Activated CD4-positive, alpha-beta T cell treated with anti-CD3 and anti-CD28 coated beads for 36 hours (primary cell): Measurements from ENCODE around the gene ZNF778. TPM values are rescaled to one million over a fixed set of nuclear protein-coding genes. Genes with fewer than 3 reads are reported as not detected.
"Not testable (repeated sequence)": the region's sequence is repeated elsewhere in the genome, so short reads cannot be mapped to it uniquely, and the experiment has no call there.

Source experiments
- ATAC-seq: fragments of 200-7000 bp; cut with Tn5 transposase; one replicate; pipeline ENCODE4 v1.10.0; 2021; ENCODE audit warnings: mild to moderate bottlenecking, moderate library complexity
- CTCF ChIA-PET: fragments of 350-600 bp; sonication (Branson Sonifier 250); formaldehyde crosslinking; loops from one replicate; lab custom pipeline; 2021; ENCODE audit warnings: antibody characterized with exemption; lab: Charles Lee
- POLR2A ChIA-PET: fragments of 350-600 bp; sonication (Branson Sonifier 250); formaldehyde crosslinking; loops from one replicate; lab custom pipeline; 2021; ENCODE audit warnings: antibody characterized with exemption, inconsistent platforms; lab: Charles Lee
- DNase-seq: peaks from one replicate; pipeline ENCODE4 v3.0.0-alpha.2; 2020
- H3K27ac Mint-ChIP-seq: one replicate; pipeline ENCODE4 v1.8.0; 2021; ENCODE audit warnings: mixed read lengths
- H3K27me3 Mint-ChIP-seq: one replicate; pipeline ENCODE4 v1.8.0; 2021; ENCODE audit warnings: mixed read lengths
- H3K36me3 Mint-ChIP-seq: one replicate; pipeline ENCODE4 v1.8.0; 2021; ENCODE audit warnings: low read depth, mixed read lengths
- H3K4me1 Mint-ChIP-seq: one replicate; pipeline ENCODE4 v1.8.0; 2021; ENCODE audit warnings: mixed read lengths
- H3K4me3 Mint-ChIP-seq: one replicate; pipeline ENCODE4 v1.8.0; 2021; ENCODE audit warnings: mild to moderate bottlenecking, moderate library complexity, mixed read lengths
- H3K9me3 Mint-ChIP-seq: one replicate; pipeline ENCODE4 v1.8.0; 2021; ENCODE audit warnings: low read depth, mixed read lengths
- intact Hi-C, 2 experiments: fragments of 100-400 bp; cut with DNase I in 1 of 2; cut with micrococcal nuclease in 1 of 2; formaldehyde crosslinking; loops; one replicate each; pipeline versions ENCODE4 v1.14.2 to v1.15.1; 2022 to 2024; cut with DNase I, micrococcal nuclease
- total RNA-seq, 2 experiments: library from RNA; stranded (reverse); gene quantifications; one replicate each; pipeline ENCODE4 v1.2.3, GENCODE V29; 2021

The ZNF778 gene
- total RNA-seq, 2 experiments from 2014 or later = 4.7 to 5.0 TPM

DNA sequence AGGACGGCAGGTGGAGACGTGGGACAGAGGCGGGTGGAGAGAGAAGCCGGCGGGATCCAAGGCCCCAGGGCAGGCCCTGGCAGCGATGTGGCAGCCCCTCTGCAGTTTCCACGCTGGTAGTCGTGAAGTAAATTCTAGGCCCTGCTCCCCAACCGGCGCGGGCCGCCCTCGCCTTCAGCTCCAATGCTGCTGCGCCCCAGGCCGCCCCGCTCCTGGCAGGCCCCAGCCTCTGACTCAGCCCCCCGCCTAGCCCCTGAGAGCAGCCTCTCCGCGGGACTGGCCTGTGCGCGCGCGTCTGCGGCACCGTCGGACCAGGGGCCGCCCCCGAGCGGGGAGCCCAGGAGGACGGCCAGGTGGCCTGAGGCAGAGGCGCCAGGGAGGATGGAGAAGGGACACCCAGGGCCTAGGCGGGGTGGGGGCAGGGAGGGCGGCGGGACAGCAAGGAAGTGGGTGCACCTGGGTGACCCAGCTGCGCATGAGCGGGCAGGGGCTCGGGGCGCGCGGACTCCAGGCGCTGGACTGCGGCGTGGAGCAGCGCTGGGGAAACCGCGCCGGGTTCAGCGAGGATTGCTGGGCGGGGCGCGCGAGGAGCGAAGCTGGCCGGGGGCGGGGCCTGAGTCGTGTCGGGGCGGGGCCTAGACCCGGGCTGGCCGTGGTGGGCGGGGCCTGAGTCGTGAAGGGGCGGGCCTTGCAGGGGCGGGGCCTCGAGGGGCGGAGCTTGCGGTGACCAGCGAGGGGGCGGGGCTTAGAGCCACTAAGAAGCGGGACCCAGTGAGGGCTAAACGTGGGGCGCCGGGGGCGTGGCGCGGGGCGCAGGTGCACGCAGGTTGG lies 29.6 kb downstream of the ZNF778 start:
- H3K27ac Mint-ChIP-seq = no peak overlapping the region
- peak; percentile 99 for DNase-seq
- H3K36me3 Mint-ChIP-seq = peaks cover 10% of the 10 kb centered on the region
- POLR2A ChIA-PET = interaction anchor here (0.5 to 1.0 kb wide), 3 partner anchors 29 to 248 kb away, joined by 4 to 6 read pairs (median 5); partner anchors contain the start of gene ZNF778
- H3K4me1 Mint-ChIP-seq = peaks cover 15% of the 10 kb centered on the region
- intact Hi-C loops = loop anchor here in 1 of 2 experiments (1.0 to 10.0 kb wide), 14 partner anchors 10 to 1292 kb away; partner anchors contain the start of genes ANKRD11, BANP, CDH15 and CHMP1A
- peak overlapping the region; percentile 71 for H3K4me3 Mint-ChIP-seq
- peaks cover 8% of the 10 kb centered on the region for H3K9me3 Mint-ChIP-seq
- H3K27me3 Mint-ChIP-seq = no peaks in the 10 kb centered on the region
- CTCF ChIA-PET = interaction anchor here (0.5 to 1.2 kb wide), 5 partner anchors 30 to 461 kb away, joined by 3 to 7 read pairs (median 3); partner anchors contain the start of gene ZNF778
- ATAC-seq = peak; percentile 93

DNA sequence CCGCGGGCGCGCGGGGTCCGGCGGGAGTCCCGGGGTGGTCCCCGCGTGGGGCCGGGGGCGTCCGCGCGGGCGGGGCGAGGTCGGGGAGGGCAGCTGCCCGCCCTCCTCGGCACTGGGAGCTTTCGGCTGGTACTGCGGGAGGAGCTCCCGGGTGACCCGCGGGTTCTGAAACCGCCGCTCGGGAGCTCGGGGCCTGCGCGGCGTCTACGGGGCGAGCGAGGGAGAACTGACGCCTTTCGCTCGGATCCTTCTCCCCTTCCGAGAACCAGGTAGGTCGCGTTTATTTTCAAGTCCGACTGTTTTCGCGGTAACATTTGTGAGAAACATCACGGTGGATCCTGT lies 30.2 kb downstream of the ZNF778 start:
- ChIA-PET CTCF (interaction anchor here (0.6 to 1.2 kb wide), 4 partner anchors 31 to 462 kb away, joined by 3 to 7 read pairs (median 4); partner anchors contain the start of gene ZNF778), POLR2A (interaction anchor here (1.0 kb wide), 2 partner anchors 30 to 55 kb away, joined by 5 to 6 read pairs; partner anchors contain the start of gene ZNF778)
- H3K27me3 Mint-ChIP-seq, DNase-seq, H3K27ac Mint-ChIP-seq, H3K9me3 Mint-ChIP-seq: not testable (repeated sequence)
- peak; percentile 37 for ATAC-seq
- intact Hi-C loops = loop anchor here in 1 of 2 experiments (1.0 to 10.0 kb wide), 14 partner anchors 10 to 1293 kb away; partner anchors contain the start of genes ANKRD11, BANP, CDH15 and CHMP1A
- Mint-ChIP-seq H3K36me3 (peaks cover 10% of the 10 kb centered on the region), H3K4me3 (peak overlapping the region; percentile 71), H3K4me1 (peaks cover 15% of the 10 kb centered on the region)

DNA sequence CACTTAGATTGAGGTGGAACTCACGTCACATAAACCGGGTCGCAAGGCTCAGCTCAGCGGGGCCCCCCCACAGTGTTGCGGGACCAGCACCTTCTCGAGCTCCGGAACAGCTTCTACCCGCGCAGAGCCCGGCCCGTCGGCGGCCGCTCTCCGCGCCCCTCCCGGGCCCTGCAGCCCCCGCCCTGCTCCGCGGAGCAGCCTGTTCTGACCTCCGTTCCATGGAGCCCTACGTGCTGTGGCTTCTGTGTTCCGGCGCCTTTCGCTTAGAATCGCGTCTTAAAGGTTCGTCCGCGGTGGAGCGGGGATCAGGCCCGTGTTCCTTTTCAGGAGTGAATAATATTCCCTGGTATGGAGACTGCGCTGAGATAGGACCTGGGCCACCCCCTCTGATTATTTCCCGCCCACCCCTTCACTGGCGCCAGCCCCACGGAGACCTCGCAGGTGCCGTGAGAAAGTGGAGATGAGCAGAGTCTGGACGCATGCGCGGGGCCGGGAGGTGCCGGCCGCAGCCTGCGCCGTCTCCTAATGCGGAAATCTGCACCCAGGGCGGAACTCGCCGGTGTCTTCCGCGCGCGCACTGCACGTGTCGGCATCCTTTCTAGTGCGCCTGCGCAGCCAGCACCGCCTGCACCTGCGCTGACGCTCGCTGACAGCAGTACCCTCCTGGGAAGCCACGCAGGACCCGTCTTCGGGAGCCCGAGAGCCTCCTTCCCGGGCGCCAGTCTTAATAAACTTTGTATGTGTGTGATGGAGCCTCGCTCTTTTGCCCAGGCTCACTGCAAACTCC lies 30.9 kb downstream of the ZNF778 start:
- H3K9me3 Mint-ChIP-seq = peaks cover 8% of the 10 kb centered on the region
- no peaks in the 10 kb centered on the region for H3K27me3 Mint-ChIP-seq
- ChIA-PET CTCF (interaction anchor here (1.1 kb wide), 1 partner anchor 32 kb away, joined by 7 read pairs; the partner anchor contains the start of gene ZNF778), POLR2A (no interaction called here)
- ATAC-seq (no peak), DNase-seq (peak; percentile 35)
- H3K4me3 Mint-ChIP-seq = peak overlapping the region; percentile 71
- H3K4me1 Mint-ChIP-seq = peaks cover 9% of the 10 kb centered on the region
- intact Hi-C loops = loop anchor here in 1 of 2 experiments (5.0 to 10.0 kb wide), 2 partner anchors 329 to 1294 kb away; partner anchors contain the start of genes BANP and CPNE7
- H3K36me3 Mint-ChIP-seq = peaks cover 10% of the 10 kb centered on the region
- no peak overlapping the region for H3K27ac Mint-ChIP-seq

DNA sequence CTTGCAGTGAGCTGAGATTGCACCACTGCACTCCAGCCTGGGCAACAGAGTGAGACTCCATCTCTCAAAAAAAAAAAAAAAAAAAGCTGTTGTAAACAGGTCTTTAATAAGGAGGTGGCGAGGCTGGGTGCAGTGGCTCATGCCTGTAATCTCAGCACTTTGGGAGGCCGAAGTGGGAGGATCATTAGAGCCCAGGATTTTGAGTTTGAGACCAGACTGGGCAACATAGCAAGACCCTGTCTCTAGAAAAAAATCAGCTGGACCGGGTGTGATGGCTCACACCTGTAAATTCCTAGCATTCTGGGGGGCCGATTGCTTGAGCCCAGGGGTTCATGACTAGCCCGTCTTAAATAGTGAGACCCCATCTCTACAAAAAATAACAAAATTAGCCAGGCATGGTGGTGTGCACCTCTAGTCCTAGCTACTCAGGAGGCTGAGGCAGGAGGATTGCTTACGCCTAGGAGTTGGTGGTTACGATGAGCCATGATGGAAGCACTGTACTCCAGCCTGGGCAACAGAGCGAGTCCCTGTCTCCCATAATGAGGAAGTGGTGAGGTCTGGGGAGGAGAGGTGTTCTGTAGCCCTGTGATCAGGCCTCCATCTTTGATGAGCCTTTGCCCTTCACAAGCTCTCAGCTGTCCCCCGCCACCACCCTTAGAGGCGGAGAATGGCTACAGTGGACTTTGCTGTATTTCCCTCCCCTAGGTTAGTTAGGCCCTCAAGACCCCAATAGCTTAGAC lies 36.2 kb downstream of the ZNF778 start:
- CTCF ChIA-PET = no interaction called here
- no peak overlapping the region for H3K4me3 Mint-ChIP-seq
- H3K36me3 Mint-ChIP-seq = peaks cover 14% of the 10 kb centered on the region
- peaks cover 16% of the 10 kb centered on the region for H3K4me1 Mint-ChIP-seq
- no peak for ATAC-seq
- H3K27me3 Mint-ChIP-seq = peaks cover 16% of the 10 kb centered on the region
- H3K27ac Mint-ChIP-seq = no peak overlapping the region
- intact Hi-C loops = no loop called here
- DNase-seq = no peak
- H3K9me3 Mint-ChIP-seq = peaks cover 8% of the 10 kb centered on the region
- POLR2A ChIA-PET = interaction anchor here (0.6 kb wide), 1 partner anchor 204 kb away, joined by 5 read pairs; no protein-coding TSS in a partner anchor

DNA sequence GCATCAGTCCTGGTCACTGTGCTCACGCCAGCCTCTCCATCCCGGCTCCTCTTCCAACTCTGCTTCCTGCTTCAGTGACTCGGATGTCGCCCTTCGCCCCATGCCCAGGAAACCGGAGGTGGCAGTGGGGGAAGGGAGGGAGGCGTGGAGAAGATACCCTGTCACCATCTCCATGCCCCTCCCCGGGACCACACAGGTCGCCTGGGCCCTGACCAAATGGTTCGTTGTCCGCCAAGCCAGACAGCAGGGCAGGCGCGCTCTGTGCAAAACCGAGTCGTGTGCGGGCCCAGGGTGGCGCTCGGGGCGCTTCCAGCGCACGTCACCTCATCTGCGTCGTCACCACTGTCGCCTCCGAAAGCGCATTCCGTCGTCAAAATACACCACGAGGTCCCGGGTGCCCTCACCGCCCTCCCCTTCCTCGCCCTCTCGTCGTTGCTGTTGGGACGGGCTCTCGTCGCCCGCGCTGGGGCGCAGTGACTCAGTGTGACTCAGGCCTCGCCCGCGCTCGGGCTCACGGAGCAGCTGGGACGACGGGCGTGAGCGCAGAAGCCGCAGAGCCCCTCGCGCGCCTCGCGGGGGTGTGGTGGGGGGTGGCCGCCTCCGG lies 39.2 kb downstream of the ZNF778 start:
- ATAC-seq (peak; percentile 100), DNase-seq (peak; percentile 93)
- Mint-ChIP-seq H3K27ac (peak overlapping the region; percentile 65), H3K4me3 (peak overlapping the region; percentile 62), H3K9me3 (no peaks in the 10 kb centered on the region), H3K36me3 (peaks cover 6% of the 10 kb centered on the region), H3K4me1 (peaks cover 19% of the 10 kb centered on the region), H3K27me3 (peaks cover 16% of the 10 kb centered on the region)
- CTCF ChIA-PET = no interaction called here
- intact Hi-C loops = loop anchor here in 1 of 2 experiments (1.0 to 2.0 kb wide), 3 partner anchors 9 to 304 kb away; partner anchors contain the start of gene RPL13
- POLR2A ChIA-PET = no interaction called here

DNA sequence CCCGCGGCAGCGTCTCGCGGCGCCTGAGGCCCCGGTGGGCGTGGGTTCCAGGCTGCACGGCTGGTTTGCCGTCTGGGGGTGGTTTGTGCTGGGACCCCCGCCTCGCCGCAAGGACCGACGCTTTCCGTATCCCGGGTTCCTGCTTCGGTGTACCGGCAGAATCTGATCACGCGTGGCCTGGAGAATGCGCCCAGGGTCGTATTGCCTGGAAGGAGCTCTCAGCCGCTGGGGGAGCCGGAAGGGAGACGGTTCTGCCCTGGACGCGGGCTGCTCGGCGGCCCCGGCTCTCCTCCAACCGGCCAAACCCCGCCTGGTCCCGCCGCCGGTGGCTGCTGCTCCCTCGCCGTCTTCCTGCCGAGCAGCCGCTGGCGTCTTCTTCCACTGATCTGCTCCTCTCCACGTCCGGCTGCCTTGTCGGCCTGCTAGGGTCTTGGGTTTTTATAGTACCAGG lies 39.8 kb downstream of the ZNF778 start:
- peaks cover 19% of the 10 kb centered on the region for H3K4me1 Mint-ChIP-seq
- no peaks in the 10 kb centered on the region for H3K9me3 Mint-ChIP-seq
- ATAC-seq = peak; percentile 33
- peak; percentile 35 for DNase-seq
- H3K4me3 Mint-ChIP-seq = peak overlapping the region; percentile 35
- peaks cover 6% of the 10 kb centered on the region for H3K36me3 Mint-ChIP-seq
- intact Hi-C loops = loop anchor here in 1 of 2 experiments (1.0 to 2.0 kb wide), 3 partner anchors 10 to 303 kb away; partner anchors contain the start of gene RPL13
- ChIA-PET POLR2A (no interaction called here), CTCF (no interaction called here)
- peak overlapping the region; percentile 31 for H3K27ac Mint-ChIP-seq
- peaks cover 16% of the 10 kb centered on the region for H3K27me3 Mint-ChIP-seq

DNA sequence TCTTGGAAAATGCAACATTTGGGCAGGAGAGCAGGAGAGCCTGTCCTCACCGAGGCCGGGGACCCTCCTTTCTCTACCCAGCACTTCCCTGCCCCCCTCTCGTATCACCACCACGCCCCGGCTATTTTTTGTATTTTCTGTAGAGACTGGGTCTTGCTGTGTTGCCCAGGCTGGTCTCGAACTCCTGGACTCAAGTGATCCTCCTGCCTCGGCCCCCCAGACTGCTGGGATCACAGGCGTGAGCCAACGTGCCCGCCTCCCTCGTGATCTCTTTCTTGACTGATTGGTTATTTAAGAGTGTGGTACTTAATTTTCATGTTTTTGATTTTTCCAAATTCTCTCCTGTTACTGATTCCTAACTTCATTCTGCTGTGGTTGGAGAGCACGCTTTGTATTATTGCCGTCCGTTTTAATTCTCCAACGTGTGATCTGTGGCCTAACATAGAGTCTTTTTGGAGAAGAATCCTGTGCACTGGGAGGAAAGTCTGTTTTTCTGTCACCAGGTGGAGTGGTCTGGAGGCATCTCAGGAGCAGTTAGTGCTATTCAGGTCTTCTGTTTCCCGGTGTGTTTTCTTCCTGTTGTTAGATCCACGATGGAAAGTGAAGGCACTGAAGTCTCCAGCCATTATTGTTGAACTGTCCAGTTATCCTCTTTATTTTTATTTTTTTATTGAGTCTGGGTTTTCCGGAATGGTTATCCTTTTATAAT lies 40.4 kb downstream of the ZNF778 start:
- H3K27ac Mint-ChIP-seq = peak overlapping the region; percentile 31
- peaks cover 16% of the 10 kb centered on the region for H3K27me3 Mint-ChIP-seq
- intact Hi-C loops = loop anchor here in 1 of 2 experiments (1.0 to 2.0 kb wide), 3 partner anchors 11 to 303 kb away; partner anchors contain the start of gene RPL13
- peak overlapping the region; percentile 35 for H3K4me3 Mint-ChIP-seq
- ATAC-seq (no peak), DNase-seq (no peak)
- POLR2A ChIA-PET = no interaction called here
- peaks cover 2% of the 10 kb centered on the region for H3K9me3 Mint-ChIP-seq
- CTCF ChIA-PET = no interaction called here
- peaks cover 19% of the 10 kb centered on the region for H3K4me1 Mint-ChIP-seq
- peaks cover 6% of the 10 kb centered on the region for H3K36me3 Mint-ChIP-seq

DNA sequence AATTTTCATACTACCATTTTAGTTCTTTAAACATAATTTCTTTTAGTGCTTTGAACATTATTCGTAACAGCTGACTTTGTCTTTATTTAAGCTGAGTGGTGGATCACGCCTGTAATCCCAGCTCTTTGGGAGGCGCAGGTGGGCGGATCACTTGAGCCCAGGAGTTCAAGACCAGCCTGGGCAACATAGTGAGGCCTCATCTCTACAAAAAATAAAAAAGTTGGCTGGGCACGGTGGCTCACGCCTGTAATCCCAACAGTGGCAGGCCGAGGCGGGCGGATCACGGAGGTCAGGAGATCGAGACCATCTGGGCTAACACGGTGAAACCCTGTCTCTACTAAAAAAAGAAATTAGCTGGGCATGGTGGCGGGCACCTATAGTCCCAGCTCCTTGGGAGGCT lies 42.4 kb downstream of the ZNF778 start:
- H3K4me3 Mint-ChIP-seq, POLR2A ChIA-PET, intact Hi-C loops, DNase-seq, ATAC-seq, CTCF ChIA-PET, H3K36me3 Mint-ChIP-seq, H3K27ac Mint-ChIP-seq, H3K9me3 Mint-ChIP-seq: not testable (repeated sequence)
- Mint-ChIP-seq H3K4me1 (peaks cover 19% of the 10 kb centered on the region), H3K27me3 (peaks cover 16% of the 10 kb centered on the region)

DNA sequence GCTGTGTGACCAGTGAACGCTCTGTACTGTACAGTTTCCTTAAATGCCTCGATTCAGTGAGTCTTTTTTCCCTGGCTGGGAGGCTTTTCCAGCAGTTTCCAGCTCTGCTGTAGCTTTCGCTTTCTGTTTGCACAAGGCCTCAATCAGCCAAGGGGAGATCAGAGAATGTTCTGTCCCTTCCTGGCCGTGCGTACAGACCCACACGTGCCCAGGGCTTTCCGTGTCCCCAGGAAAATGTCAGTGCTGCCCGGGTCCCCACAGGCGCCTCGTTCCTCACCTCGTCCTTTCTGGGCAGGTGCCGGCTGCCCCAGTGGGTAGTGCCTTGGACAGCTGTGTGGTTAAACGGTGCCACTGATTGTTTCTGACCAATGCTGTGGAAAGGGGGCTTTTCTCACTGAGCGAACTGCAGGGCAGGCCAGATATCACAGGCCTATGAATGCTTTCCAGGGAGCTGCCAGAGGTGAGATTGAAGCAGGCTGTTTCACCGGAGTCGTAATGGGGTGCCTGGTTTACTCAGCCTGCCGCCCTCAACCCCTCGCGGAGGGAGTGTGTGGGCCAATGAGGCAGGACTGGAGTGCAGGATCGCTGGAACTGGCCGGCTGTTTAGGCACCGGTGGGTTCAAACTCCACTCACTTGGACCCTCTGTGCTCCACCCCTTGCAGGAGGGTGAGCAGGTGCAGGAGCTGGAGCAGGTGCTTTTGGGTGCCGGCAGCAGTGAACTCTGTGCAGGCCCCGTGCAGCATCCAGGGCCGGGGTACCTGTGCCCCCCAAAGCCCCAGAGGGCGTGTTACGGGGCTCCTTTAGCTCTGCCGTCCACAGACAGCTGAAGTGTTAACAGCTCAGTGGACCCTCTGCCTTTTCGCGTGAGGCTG lies 44.4 kb downstream of the ZNF778 start:
- peaks cover 6% of the 10 kb centered on the region for H3K36me3 Mint-ChIP-seq
- peaks cover 2% of the 10 kb centered on the region for H3K9me3 Mint-ChIP-seq
- intact Hi-C loops = no loop called here
- H3K4me1 Mint-ChIP-seq = peaks cover 13% of the 10 kb centered on the region
- ChIA-PET CTCF (no interaction called here), POLR2A (no interaction called here)
- H3K27ac Mint-ChIP-seq = no peak overlapping the region
- no peak for ATAC-seq
- H3K4me3 Mint-ChIP-seq = no peak overlapping the region
- H3K27me3 Mint-ChIP-seq = peaks cover 9% of the 10 kb centered on the region
- DNase-seq = no peak
